Hepatocyte (in vitro differentiated cells): ENCODE results near the gene SGSM2. TPM values are rescaled to one million over a fixed set of nuclear protein-coding genes. Genes with fewer than 3 reads are reported as not detected.

Experiments used
- DNase-seq: peaks from one replicate; pipeline ENCODE4 v3.0.0-alpha.2; 2016; ENCODE audit warnings: low spot score
- H2AFZ ChIP-seq: fragments of 200-600 bp; sonication (generic); 2 replicates; pipeline ENCODE4 v1.6.0; 2016; ENCODE audit warnings: antibody characterized with exemption, mild to moderate bottlenecking
- H3K27ac ChIP-seq: fragments of 200-600 bp; sonication (generic); 2 replicates; pipeline ENCODE4 v1.5.1; 2016; ENCODE audit warnings: mild to moderate bottlenecking
- H3K27me3 ChIP-seq: fragments of 200-600 bp; sonication (generic); 2 replicates; pipeline ENCODE4 v1.6.1; 2016
- H3K36me3 ChIP-seq: fragments of 200-600 bp; sonication (generic); replicated peaks from 2 replicates; pipeline ENCODE4 v1.5.1; 2016; ENCODE audit warnings: low read depth; ENCODE audit not compliant: insufficient read depth
- H3K4me1 ChIP-seq: fragments of 200-600 bp; sonication (generic); 2 replicates; pipeline ENCODE4 v1.5.1; 2016; ENCODE audit warnings: mild to moderate bottlenecking, moderate library complexity; ENCODE audit not compliant: insufficient read depth
- H3K4me2 ChIP-seq: fragments of 200-600 bp; sonication (generic); 2 replicates; pipeline ENCODE4 v1.6.0; 2016
- H3K4me3 ChIP-seq: fragments of 200-600 bp; sonication (generic); 2 replicates; pipeline ENCODE4 v1.5.1; 2016; ENCODE audit warnings: mild to moderate bottlenecking
- H3K79me2 ChIP-seq: fragments of 200-600 bp; sonication (generic); 2 replicates; pipeline ENCODE4 v1.6.0; 2017; ENCODE audit warnings: mild to moderate bottlenecking
- H3K9me2 ChIP-seq: fragments of 200-600 bp; sonication (generic); replicated peaks from 2 replicates; pipeline ENCODE4 v1.6.0; 2017; ENCODE audit warnings: mild to moderate bottlenecking; ENCODE audit not compliant: insufficient read depth
- H3K9me3 ChIP-seq: fragments of 200-600 bp; sonication (generic); 2 replicates; pipeline ENCODE4 v1.5.1; 2016; ENCODE audit warnings: low read depth, mild to moderate bottlenecking
- H4K20me1 ChIP-seq: fragments of 200-600 bp; sonication (generic); 2 replicates; pipeline ENCODE4 v1.6.0; 2016; ENCODE audit warnings: mild to moderate bottlenecking; ENCODE audit not compliant: insufficient read depth, poor library complexity, severe bottlenecking
- CTCF ChIP-seq: fragments of 200-600 bp; sonication (generic); IDR thresholded peaks from 2 replicates; pipeline ENCODE4 v1.5.1; 2016; ENCODE audit warnings: antibody characterized with exemption, mild to moderate bottlenecking; ENCODE audit not compliant: poor library complexity
- EZH2 ChIP-seq: fragments of 200-600 bp; sonication (generic); IDR thresholded peaks from 2 replicates; pipeline ENCODE4 v1.6.1; 2016; ENCODE audit warnings: antibody characterized with exemption, mild to moderate bottlenecking, borderline replicate concordance
- EZH2phosphoT487 ChIP-seq: fragments of 200-600 bp; sonication (generic); IDR thresholded peaks from one replicate; pipeline ENCODE4 v1.6.1; 2018; ENCODE audit warnings: antibody characterized with exemption, mild to moderate bottlenecking, low read depth, moderate library complexity; ENCODE audit not compliant: unreplicated experiment, severe bottlenecking
- WGBS: methylation state at CpG from one replicate; pipeline ENCODE4 v1.1.6; 2016; ENCODE audit warnings: low lambda C conversion rate; ENCODE audit errors: missing lambda C conversion rate; 5-methylcytosine and 5-hydroxymethylcytosine counted together
- polyA plus RNA-seq: library from polyadenylated mRNA; unstranded; fragments of >200 nt; fragmentation: Nextera tagmentation; extraction: Ambion mirVana; gene quantifications from 2 replicates; pipeline ENCODE4 v1.2.1, GENCODE V29; 2016
- total RNA-seq: library from RNA; depleted of rRNA; stranded (reverse); fragments of >200 nt; gene quantifications from 2 replicates; pipeline ENCODE4 v1.2.3, GENCODE V29; 2014

The SGSM2 gene
- total and polyA plus RNA-seq, 2 experiments from 2014 or later, result 22.2 to 34.9 TPM

- Histone ChIP-seq H3K9me3 (no peaks in the 10 kb centered on the region), H3K9me2 (no peaks in the 10 kb centered on the region), H3K36me3 (no peaks in the 10 kb centered on the region), H3K27ac (no peak overlapping the region), H3K4me1 (no peaks in the 10 kb centered on the region), H4K20me1 (no peaks in the 10 kb centered on the region), H3K4me3 (no peak overlapping the region), H3K27me3 (no peaks in the 10 kb centered on the region), H3K4me2 (no peak overlapping the region), H3K79me2 (no peaks in the 10 kb centered on the region), H2AFZ (no peak overlapping the region)
- DNase-seq, result no peak
- TF ChIP-seq CTCF, result no peak
- TF ChIP-seq EZH2phosphoT487, result no peak
- TF ChIP-seq EZH2, result no peak
- WGBS, result 91% methylated on average over 16 of the region's 16 CpGs
Measured at GRCh38 chr17:2372681-2373080, 35.4 kb downstream of the SGSM2 start.

- H3K4me1 ChIP-seq, result no peaks in the 10 kb centered on the region
- no peaks in the 10 kb centered on the region for H3K36me3 ChIP-seq
- TF ChIP-seq EZH2, result no peak
- no peak for TF ChIP-seq EZH2phosphoT487
- no peaks in the 10 kb centered on the region for H3K9me3 ChIP-seq
- H2AFZ ChIP-seq, result no peak overlapping the region
- H3K4me2 ChIP-seq, result no peak overlapping the region
- no peak overlapping the region for H3K27ac ChIP-seq
- 97% methylated on average over 18 of the region's 18 CpGs for WGBS
- H3K27me3 ChIP-seq, result no peaks in the 10 kb centered on the region
- H3K9me2 ChIP-seq, result no peaks in the 10 kb centered on the region
- H3K4me3 ChIP-seq, result no peak overlapping the region
- no peak for DNase-seq
- H3K79me2 ChIP-seq, result no peaks in the 10 kb centered on the region
- H4K20me1 ChIP-seq, result no peaks in the 10 kb centered on the region
Measured at GRCh38 chr17:2373179-2373578, 35.9 kb downstream of the SGSM2 start.

- no peak overlapping the region for H3K4me3 ChIP-seq
- no peak overlapping the region for H3K4me2 ChIP-seq
- no peaks in the 10 kb centered on the region for H3K4me1 ChIP-seq
- H3K36me3 ChIP-seq, result no peaks in the 10 kb centered on the region
- WGBS, result 79% methylated on average over 11 of the region's 11 CpGs
- no peaks in the 10 kb centered on the region for H4K20me1 ChIP-seq
- H3K79me2 ChIP-seq, result no peaks in the 10 kb centered on the region
- DNase-seq, result no peak
- no peak for TF ChIP-seq EZH2phosphoT487
- TF ChIP-seq CTCF, result no peak
- TF ChIP-seq EZH2, result no peak
- H3K27ac ChIP-seq, result no peak overlapping the region
- no peaks in the 10 kb centered on the region for H3K27me3 ChIP-seq
- H3K9me2 ChIP-seq, result no peaks in the 10 kb centered on the region
- no peak overlapping the region for H2AFZ ChIP-seq
- H3K9me3 ChIP-seq, result no peaks in the 10 kb centered on the region
Measured at GRCh38 chr17:2374549-2375285, 37.4 kb downstream of the SGSM2 start.

- no peak overlapping the region for H2AFZ ChIP-seq
- H3K27me3 ChIP-seq, result no peaks in the 10 kb centered on the region
- no peaks in the 10 kb centered on the region for H3K4me1 ChIP-seq
- H3K9me2 ChIP-seq, result no peaks in the 10 kb centered on the region
- 92% methylated on average over 19 of the region's 19 CpGs for WGBS
- no peak overlapping the region for H3K27ac ChIP-seq
- H3K36me3 ChIP-seq, result no peaks in the 10 kb centered on the region
- DNase-seq, result no peak
- H4K20me1 ChIP-seq, result no peaks in the 10 kb centered on the region
- TF ChIP-seq EZH2, result no peak
- TF ChIP-seq EZH2phosphoT487, result no peak
- no peak for TF ChIP-seq CTCF
- no peak overlapping the region for H3K4me3 ChIP-seq
- no peaks in the 10 kb centered on the region for H3K9me3 ChIP-seq
- no peak overlapping the region for H3K4me2 ChIP-seq
- H3K79me2 ChIP-seq, result no peaks in the 10 kb centered on the region
Measured at GRCh38 chr17:2375406-2375805, 38.1 kb downstream of the SGSM2 start.
